GM03348 (cell line): ENCODE results near the gene ZNF776.
A peak's percentile ranks its signal among the peaks of the same experiment; 100 is the strongest.
"Not testable (repeated sequence)": the region's sequence is repeated elsewhere in the genome, so short reads cannot be mapped to it uniquely, and the experiment has no call there.

ENCODE experiments used
- DNase-seq: peaks from one replicate; pipeline ENCODE4 v3.0.0; 2012; ENCODE audit warnings: low spot score

ZNF776 gene

GRCh38 chr19:57778336-57778735 lies 31.7 kb downstream of the ZNF776 start:
- no peak for DNase-seq

GRCh38 chr19:57779220-57779845 lies 32.7 kb downstream of the ZNF776 start:
- DNase-seq = no peak

- no peak for DNase-seq
These were observed 39.7 kb downstream of the ZNF776 start for GRCh38 chr19:57786286-57786685.

DNA sequence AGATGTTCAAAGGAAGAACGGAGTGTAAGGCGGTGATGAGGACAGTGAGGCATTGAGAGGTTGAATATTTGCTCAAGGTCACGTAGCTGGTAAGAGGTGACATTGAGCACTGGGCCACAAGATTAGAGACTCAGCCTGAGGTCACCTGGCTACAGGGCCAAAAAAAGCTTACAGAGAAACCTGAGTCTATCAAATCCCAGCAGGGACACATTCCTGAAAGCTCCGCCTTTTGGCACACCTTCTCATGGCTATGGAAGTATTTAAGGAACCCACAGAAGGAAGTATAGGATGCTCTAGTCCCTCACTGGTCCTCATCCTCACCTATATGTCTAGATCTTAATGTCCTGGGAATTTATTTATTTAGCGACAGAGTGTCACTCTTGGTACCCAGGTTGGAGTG lies 40.3 kb downstream of the ZNF776 start:
- no peak for DNase-seq

- no peak for DNase-seq
These were observed 41.6 kb downstream of the ZNF776 start for GRCh38 chr19:57788114-57788692.

GRCh38 chr19:57789288-57789687 lies 42.7 kb downstream of the ZNF776 start:
- DNase-seq = no peak

GRCh38 chr19:57796580-57796979 lies 50.0 kb downstream of the ZNF776 start:
- not testable (repeated sequence) for DNase-seq

- DNase-seq = no peak
These were observed 54.1 kb downstream of the ZNF776 start for GRCh38 chr19:57800696-57801095.

DNA sequence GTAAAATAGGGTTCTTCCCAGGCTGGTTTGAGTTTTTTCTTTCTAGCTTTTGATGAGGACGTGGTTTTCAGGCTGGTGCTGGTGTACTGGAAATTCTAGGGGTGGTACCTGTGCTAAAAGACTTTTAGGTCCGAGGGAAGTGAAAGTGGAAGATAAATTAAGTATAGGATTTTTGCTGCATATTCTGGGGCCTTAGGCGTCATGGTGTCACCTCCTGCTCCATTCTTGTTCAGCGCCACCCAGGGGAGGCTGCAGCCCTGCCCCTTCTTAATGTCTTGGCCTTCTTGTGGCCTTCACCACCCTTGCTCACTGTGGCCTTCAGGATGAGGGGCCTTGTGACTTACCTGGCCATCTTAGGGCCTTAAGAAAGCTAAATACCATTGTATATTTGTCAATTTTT lies 55.7 kb downstream of the ZNF776 start:
- no peak for DNase-seq

GRCh38 chr19:57803265-57803593 lies 56.6 kb downstream of the ZNF776 start:
- DNase-seq = no peak

DNA sequence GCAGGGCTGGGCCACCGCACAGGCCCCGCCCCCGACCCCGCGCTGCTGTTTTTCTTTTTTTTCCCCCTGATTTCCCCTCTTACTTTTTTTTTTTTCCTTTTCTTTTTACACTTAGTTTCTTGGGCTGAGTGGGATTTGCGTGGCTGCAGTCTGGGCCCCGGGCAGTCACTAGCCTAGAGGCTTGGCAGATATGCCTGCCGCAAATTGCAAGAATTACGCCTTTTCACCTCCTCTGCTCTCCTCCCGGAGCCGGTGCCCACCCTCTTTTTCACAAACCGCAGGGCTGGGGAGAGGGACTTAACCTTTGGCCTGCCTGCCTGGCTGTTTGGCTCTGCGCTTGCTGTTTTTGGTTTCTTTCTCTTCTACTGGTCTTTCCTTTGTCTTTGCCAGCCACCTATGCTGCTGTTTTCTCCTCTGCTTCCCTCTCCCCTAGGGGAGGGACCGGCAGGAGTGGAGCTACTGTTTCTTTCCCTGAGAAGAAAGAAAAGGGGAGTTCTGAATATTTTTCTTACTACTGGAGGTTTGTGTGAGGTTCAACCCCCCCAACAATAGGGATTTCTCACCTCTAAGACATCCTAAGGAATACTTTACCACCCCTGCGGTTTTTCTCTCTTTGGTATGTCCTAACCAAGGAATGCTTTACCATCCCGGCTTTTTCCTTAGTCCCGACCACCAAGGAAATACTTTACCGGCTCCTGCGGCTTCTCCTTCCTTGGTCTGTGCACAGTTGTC lies 57.1 kb downstream of the ZNF776 start:
- peak; percentile 77 for DNase-seq

- no peak for DNase-seq
These were observed 60.9 kb downstream of the ZNF776 start for GRCh38 chr19:57807541-57807940.
